Neural cell (in vitro differentiated cells): Measurements from ENCODE around the gene FADS3. TPM values are rescaled to one million over a fixed set of nuclear protein-coding genes. Genes with fewer than 3 reads are reported as not detected.

Experiments used
- H2AFZ ChIP-seq: fragments of 200-600, 300-800 bp; sonication (generic), shearing (Covaris generic); 2 replicates; pipeline ENCODE4 v1.6.0; 2014; ENCODE audit warnings: low read depth, mild to moderate bottlenecking, antibody characterized with exemption, low read length, moderate library complexity
- H3F3A ChIP-seq: fragments of 200-600 bp; shearing (Covaris generic); 2 replicates; pipeline ENCODE4 v1.6.1; 2016; ENCODE audit warnings: mild to moderate bottlenecking, moderate library complexity, mixed read lengths, antibody characterized with exemption, low read length; ENCODE audit not compliant: insufficient read depth, poor library complexity, severe bottlenecking
- H3K27ac ChIP-seq: fragments of 200-600, 300-800 bp; sonication (generic), shearing (Covaris generic); 2 replicates; pipeline ENCODE4 v1.5.1; 2014; ENCODE audit warnings: mild to moderate bottlenecking, low read length, moderate library complexity
- H3K27me3 ChIP-seq: fragments of 300-800, 200-600 bp; sonication (generic), shearing (Covaris generic); 2 replicates; pipeline ENCODE4 v1.6.0; 2014; ENCODE audit warnings: mild to moderate bottlenecking, low read depth, low read length, moderate library complexity; ENCODE audit not compliant: insufficient read depth
- H3K36me3 ChIP-seq: fragments of 300-800, 200-600 bp; sonication (generic), shearing (Covaris generic); 2 replicates; pipeline ENCODE4 v1.5.1; 2014; ENCODE audit warnings: mild to moderate bottlenecking, antibody characterized with exemption, low read length, moderate library complexity; ENCODE audit not compliant: insufficient read depth
- H3K4me2 ChIP-seq: fragments of 300-800, 200-600 bp; sonication (generic), shearing (Covaris generic); 2 replicates; pipeline ENCODE4 v1.6.0; 2014; ENCODE audit warnings: mild to moderate bottlenecking, low read length
- H3K4me3 ChIP-seq: fragments of 300-800, 200-600 bp; sonication (generic), shearing (Covaris generic); 2 replicates; pipeline ENCODE4 v1.5.1; 2014; ENCODE audit warnings: mild to moderate bottlenecking, low read length, moderate library complexity
- H3K79me2 ChIP-seq: fragments of 200-600 bp; shearing (Covaris generic); replicated peaks from 2 replicates; pipeline ENCODE4 v1.6.0; 2014; ENCODE audit warnings: mild to moderate bottlenecking, low read length, moderate library complexity; ENCODE audit not compliant: insufficient read depth
- H3K9ac ChIP-seq: fragments of 300-800, 200-600 bp; sonication (generic), shearing (Covaris generic); 2 replicates; pipeline ENCODE4 v1.6.1; 2016; ENCODE audit warnings: mild to moderate bottlenecking, low read length, mixed read lengths
- H3K9me2 ChIP-seq: fragments of 200-600 bp; shearing (Covaris generic); 2 replicates; pipeline ENCODE4 v1.6.1; 2016; ENCODE audit warnings: mild to moderate bottlenecking, low read length, mixed read lengths; ENCODE audit not compliant: insufficient read depth
- H3K9me3 ChIP-seq: fragments of 200-600, 300-800 bp; sonication (generic), shearing (Covaris generic); 2 replicates; pipeline ENCODE4 v1.6.1; 2016; ENCODE audit warnings: mild to moderate bottlenecking, mixed run types, low read length, moderate library complexity, mixed read lengths
- H4K20me1 ChIP-seq: fragments of 200-600 bp; shearing (Covaris generic); 2 replicates; pipeline ENCODE4 v1.6.1; 2016; ENCODE audit warnings: mild to moderate bottlenecking, mixed run types; ENCODE audit not compliant: insufficient read depth
- EP300 ChIP-seq: fragments of 450-650 bp; conservative IDR thresholded peaks from 2 replicates; pipeline ENCODE4 v1.6.1; 2014; ENCODE audit warnings: antibody characterized with exemption, mild to moderate bottlenecking, moderate library complexity; ENCODE audit not compliant: poor library complexity, severe bottlenecking
- EZH2 ChIP-seq: fragments of 200-600, 300-800 bp; shearing (Covaris generic), sonication (generic); IDR thresholded peaks from 2 replicates; pipeline ENCODE4 v1.6.1; 2014; ENCODE audit warnings: antibody characterized with exemption, low read length, borderline replicate concordance, mild to moderate bottlenecking; ENCODE audit not compliant: insufficient read depth, poor library complexity, severe bottlenecking
- MXI1 ChIP-seq: fragments of 450-650 bp; conservative IDR thresholded peaks from 2 replicates; pipeline ENCODE4 v1.6.1; 2014; ENCODE audit warnings: antibody characterized with exemption, mild to moderate bottlenecking; ENCODE audit not compliant: poor library complexity, severe bottlenecking
- POLR2AphosphoS5 ChIP-seq: IDR thresholded peaks from 2 replicates; pipeline ENCODE4 v1.6.1; 2012
- RAD21 ChIP-seq: fragments of 450-650 bp; conservative IDR thresholded peaks from 2 replicates; pipeline ENCODE4 v1.6.1; 2014; ENCODE audit warnings: antibody characterized with exemption, mild to moderate bottlenecking, moderate library complexity
- REST ChIP-seq: IDR thresholded peaks from 2 replicates; pipeline ENCODE4 v1.6.1; 2012; ENCODE audit warnings: borderline replicate concordance
- SMC3 ChIP-seq: fragments of 450-650 bp; conservative IDR thresholded peaks from 2 replicates; pipeline ENCODE4 v1.6.1; 2014; ENCODE audit warnings: antibody characterized with exemption, mild to moderate bottlenecking, moderate library complexity; ENCODE audit not compliant: poor library complexity
- TAF1 ChIP-seq: IDR thresholded peaks from 2 replicates; pipeline ENCODE4 v1.6.1; 2012; ENCODE audit warnings: low read depth
- polyA plus RNA-seq: library from polyadenylated mRNA; depleted of rRNA; stranded (reverse); fragments of >200 nt; gene quantifications from 2 replicates; pipeline ENCODE4 v1.2.3, GENCODE V29; 2014
- TF ChIP-seq, protein P1 (sequence below): fragments of 450-650 bp; IDR thresholded peaks from 2 replicates; pipeline ENCODE4 v1.5.1; 2014; ENCODE audit warnings: antibody characterized with exemption, mild to moderate bottlenecking, moderate library complexity; ENCODE audit not compliant: poor library complexity, severe bottlenecking

The FADS3 gene
- polyA plus RNA-seq, 1 donor from 2014 or later, result 35.4 TPM

DNA sequence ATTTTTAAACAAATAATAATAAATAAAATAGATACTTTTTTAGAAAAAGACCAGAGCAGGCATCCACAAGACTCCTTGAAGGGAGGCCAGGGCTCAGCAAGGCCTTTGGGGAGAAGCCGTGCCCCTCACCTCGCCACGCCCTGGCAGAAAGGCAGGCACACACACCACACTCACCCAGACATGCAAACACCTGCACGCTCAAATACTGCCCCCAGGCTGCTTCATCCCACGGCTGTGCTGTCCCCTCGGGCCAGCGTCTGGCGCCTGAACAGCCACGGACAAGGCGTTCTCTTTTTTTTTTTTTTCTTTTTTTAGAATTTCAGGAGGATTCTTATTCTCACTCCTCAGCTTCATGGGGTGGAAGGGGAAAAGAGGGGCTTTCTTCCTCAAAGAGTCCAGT lies 1.5 kb downstream of the FADS3 start:
- no peak overlapping the region for H3K27ac ChIP-seq
- no peaks in the 10 kb centered on the region for H4K20me1 ChIP-seq
- no peaks in the 10 kb centered on the region for H3K9me2 ChIP-seq
- H3K9ac ChIP-seq, result no peak overlapping the region
- peaks cover 10% of the 10 kb centered on the region for H3K27me3 ChIP-seq
- H3K79me2 ChIP-seq, result no peaks in the 10 kb centered on the region
- no peaks in the 10 kb centered on the region for H3K36me3 ChIP-seq
- no peak overlapping the region for H3K4me2 ChIP-seq
- H2AFZ ChIP-seq, result no peak overlapping the region
- no peaks in the 10 kb centered on the region for H3F3A ChIP-seq
- no peaks in the 10 kb centered on the region for H3K9me3 ChIP-seq
- no peak overlapping the region for H3K4me3 ChIP-seq
- TF ChIP-seq POLR2AphosphoS5 (no peak), REST (no peak), SMC3 (no peak), TAF1 (no peak), EZH2 (no peak), RAD21 (no peak), EP300 (no peak), MXI1 (no peak)
- TF ChIP-seq, protein P1, sequence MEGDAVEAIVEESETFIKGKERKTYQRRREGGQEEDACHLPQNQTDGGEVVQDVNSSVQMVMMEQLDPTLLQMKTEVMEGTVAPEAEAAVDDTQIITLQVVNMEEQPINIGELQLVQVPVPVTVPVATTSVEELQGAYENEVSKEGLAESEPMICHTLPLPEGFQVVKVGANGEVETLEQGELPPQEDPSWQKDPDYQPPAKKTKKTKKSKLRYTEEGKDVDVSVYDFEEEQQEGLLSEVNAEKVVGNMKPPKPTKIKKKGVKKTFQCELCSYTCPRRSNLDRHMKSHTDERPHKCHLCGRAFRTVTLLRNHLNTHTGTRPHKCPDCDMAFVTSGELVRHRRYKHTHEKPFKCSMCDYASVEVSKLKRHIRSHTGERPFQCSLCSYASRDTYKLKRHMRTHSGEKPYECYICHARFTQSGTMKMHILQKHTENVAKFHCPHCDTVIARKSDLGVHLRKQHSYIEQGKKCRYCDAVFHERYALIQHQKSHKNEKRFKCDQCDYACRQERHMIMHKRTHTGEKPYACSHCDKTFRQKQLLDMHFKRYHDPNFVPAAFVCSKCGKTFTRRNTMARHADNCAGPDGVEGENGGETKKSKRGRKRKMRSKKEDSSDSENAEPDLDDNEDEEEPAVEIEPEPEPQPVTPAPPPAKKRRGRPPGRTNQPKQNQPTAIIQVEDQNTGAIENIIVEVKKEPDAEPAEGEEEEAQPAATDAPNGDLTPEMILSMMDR, result no peak

- H3K79me2 ChIP-seq, result no peaks in the 10 kb centered on the region
- H3K27ac ChIP-seq, result no peak overlapping the region
These were observed 2.8 kb downstream of the FADS3 start for GRCh38 chr11:61888590-61888989.

More at GRCh38 chr11:61888590-61888989, 2.8 kb downstream of the FADS3 start:
- Histone ChIP-seq H3K4me3 (no peak overlapping the region), H4K20me1 (no peaks in the 10 kb centered on the region), H3K9ac (no peak overlapping the region), H3K4me2 (no peak overlapping the region), H2AFZ (no peak overlapping the region), H3F3A (no peaks in the 10 kb centered on the region), H3K36me3 (no peaks in the 10 kb centered on the region), H3K9me3 (no peaks in the 10 kb centered on the region), H3K9me2 (no peaks in the 10 kb centered on the region), H3K27me3 (peaks cover 10% of the 10 kb centered on the region)
- no peak for TF ChIP-seq EZH2
- TF ChIP-seq TAF1, result no peak
- no peak for TF ChIP-seq EP300
- no peak for TF ChIP-seq REST
- TF ChIP-seq, protein P1, result no peak
- TF ChIP-seq MXI1, result no peak
- no peak for TF ChIP-seq SMC3
- no peak for TF ChIP-seq RAD21
- no peak for TF ChIP-seq POLR2AphosphoS5
